Heart left ventricle (tissue), 16 donors: ENCODE data around the gene SLC17A5. TPM values are rescaled to one million over a fixed set of nuclear protein-coding genes. Genes with fewer than 3 reads are reported as not detected.

Source experiments
- ATAC-seq, 4 donors: fragments of 200-7000 bp; cut with Tn5 transposase; one replicate each; pipeline ENCODE4 v1.9.1; 2020 to 2022; ENCODE audit warnings: moderate library complexity in 4 of 4, mild to moderate bottlenecking in 3 of 4, moderate number of reproducible peaks in 1 of 4
- DNase-seq, 5 donors: peaks; one replicate each; pipeline ENCODE4 v3.0.0-alpha.2; 2020
- H3K27ac ChIP-seq, 12 donors: fragments of 200-600 bp; sonication (generic) in 4 of 12; one replicate each; pipeline versions ENCODE4 v1.5.0 to v1.8.0; 2016 to 2022; ENCODE audit warnings: mild to moderate bottlenecking in 2 of 12
- H3K27me3 ChIP-seq, 9 donors: fragments of 200-600 bp; sonication (generic) in 2 of 9; one replicate each; pipeline versions ENCODE4 v1.5.1 to v1.8.0; 2016 to 2022; ENCODE audit warnings: mild to moderate bottlenecking in 3 of 9
- H3K36me3 ChIP-seq, 9 donors: fragments of 200-600 bp; sonication (generic) in 2 of 9; one replicate each; pipeline versions ENCODE4 v1.5.0 to v1.8.0; 2018 to 2022; ENCODE audit warnings: mild to moderate bottlenecking in 2 of 9
- H3K4me1 ChIP-seq, 12 donors: fragments of 200-600 bp; sonication (generic) in 4 of 12; one replicate each; pipeline versions ENCODE4 v1.5.0 to v1.8.0; 2016 to 2022; ENCODE audit warnings: mild to moderate bottlenecking in 3 of 12
- H3K4me3 ChIP-seq, 12 donors: fragments of 200-600 bp; sonication (generic) in 4 of 12; one replicate each; pipeline versions ENCODE4 v1.5.0 to v1.8.0; 2017 to 2022; ENCODE audit warnings: mild to moderate bottlenecking in 9 of 12, moderate library complexity in 4 of 12
- H3K9me3 ChIP-seq, 12 donors: fragments of 200-600 bp; sonication (generic) in 4 of 12; one replicate each; pipeline versions ENCODE4 v1.5.0 to v1.8.0; 2016 to 2022; ENCODE audit warnings: mild to moderate bottlenecking in 1 of 12
- CTCF ChIP-seq, 12 donors: fragments of 200-600 bp; sonication (generic) in 4 of 12; IDR thresholded peaks; one replicate each; pipeline versions ENCODE4 v1.5.0 to v1.8.0; 2018 to 2022; ENCODE audit warnings: antibody characterized with exemption in 12 of 12, mild to moderate bottlenecking in 5 of 12
- POLR2A ChIP-seq, 2 donors: fragments of 450-650 bp; IDR thresholded peaks; one replicate each; pipeline ENCODE4 v1.6.1; 2017; ENCODE audit warnings: antibody characterized with exemption in 2 of 2, mild to moderate bottlenecking in 2 of 2, moderate library complexity in 2 of 2
- WGBS, 4 donors: extraction: QIAGEN DNeasy Blood & Tissue Kit in 2 of 4; methylation state at CpG; one replicate each; pipeline versions ENCODE4 v1.1.5 to v1.1.7; 2013 to 2018; 5-methylcytosine and 5-hydroxymethylcytosine counted together
- intact Hi-C, 10 donors: fragments of 100-400 bp; cut with DNase I; formaldehyde crosslinking; loops; one replicate each; pipeline versions ENCODE4 v1.11.1 to v1.14.2; 2022
- polyA plus RNA-seq, 2 donors: library from polyadenylated mRNA; stranded (reverse); fragments of 200-250 nt; gene quantifications; one replicate each; pipeline ENCODE4 v1.2.3, GENCODE V29; 2013
- total RNA-seq, 9 donors: library from RNA; depleted of rRNA in 2 of 9; stranded (reverse); fragments of >200 nt in 2 of 9; fragmentation: NEBNext Ultra II Directional in 3 of 9; extraction: Animal tissue kit (Norgen Biotek cat#: 25700) in 3 of 9; gene quantifications; one replicate each; pipeline versions ENCODE4 v1.1.0 to v1.2.4, GENCODE V29; 2016 to 2023
- donor health status: ischemic (EF 13 %, LVEDD 7.1; RV severe dilation, severe dysfunction).
- donor health status: healthy with polysubstance abuse.
- donor health status: DM: no; HTN: yes; CAD: no.
- donor health status: DM: no; HTN: no; CAD: no.
- donor health status: ischemic (EF 25% LVEDD 6.9; RV normal size, moderate dysfunction).
- donor health status: ischemic (EF 25% LVEDD 5.7; RV mildly dilated, moderate dysfunction).
- donor health status: healthy.
- donor health status: DM: yes; HTN: yes; CAD: no.
- donor health status: ischemic (EF 35%, LVEDD 5.7; RV mildly dilated, moderate dysfunction).
- donor health status: nonischemic (EF 11% LVEDD 7.7; RV severe dilation, severe dysfunction).
- donor health status: DM: yes; HTN: yes; CAD: no.
- donor health status: PGD.
- donor health status: ischemic (EF 29% LVEDD 5.4; RV normal size, mild dysfunction).
- donor health status: nonischemic (EF 23%, LVEDD 6.1; RV moderate dilation, normal function).

Gene SLC17A5
- total and polyA plus RNA-seq, 11 donors, result 2.1 to 10.6 (median 7.5) TPM

- Histone ChIP-seq H3K27me3 (no peaks in the 10 kb centered on the region), H3K9me3 (no peaks in the 10 kb centered on the region), H3K4me3 (no peak overlapping the region), H3K27ac (no peak overlapping the region), H3K36me3 (no peaks in the 10 kb centered on the region), H3K4me1 (peaks cover 0 to 35% (median 14%) of the 10 kb centered on the region in 12 donors)
- 81 to 90% (median 86%) methylated on average over 4 of the region's 4 CpGs for WGBS, 4 donors
- no peak for DNase-seq
- TF ChIP-seq POLR2A (IDR thresholded peaks at IDR 0.05) (no peak), CTCF (IDR thresholded peaks at IDR 0.05) (no peak)
- intact Hi-C loops, result no loop called here
- ATAC-seq, result no peak
Observed at GRCh38 chr6:73699676-73700459, 46.1 kb upstream of the SLC17A5 start.

- no peak for TF ChIP-seq CTCF (IDR thresholded peaks at IDR 0.05)
- TF ChIP-seq POLR2A (IDR thresholded peaks at IDR 0.05), result no peak
- H3K9me3 ChIP-seq, result no peaks in the 10 kb centered on the region
- 67 to 82% (median 79%) methylated on average over 10 of the region's 10 CpGs for WGBS, 4 donors
- H3K4me3 ChIP-seq, result peak overlapping the region in 11 of 12 donors; percentile 45 to 82 (median 69)
- no peak for ATAC-seq
- no peaks in the 10 kb centered on the region for H3K27me3 ChIP-seq
- no peaks in the 10 kb centered on the region for H3K36me3 ChIP-seq
- no peak for DNase-seq
- intact Hi-C loops, result no loop called here
- H3K27ac ChIP-seq, result peak overlapping the region in 5 of 12 donors; percentile 10 to 84 (median 69)
- peaks cover 0 to 28% (median 11%) of the 10 kb centered on the region in 12 donors for H3K4me1 ChIP-seq
Observed at GRCh38 chr6:73696966-73697655, 43.3 kb upstream of the SLC17A5 start.

GRCh38 chr6:73695619-73696421 lies 42.0 kb upstream of the SLC17A5 start, which contains the start of gene CD109:
Gene CD109 (plus strand): TSS chr6:73696203. CDS start chr6:73696216, 13 bp downstream.
- ATAC-seq, result peak; percentile 74 to 92 (median 85)
- intact Hi-C loops, result no loop called here
- Histone ChIP-seq H3K4me1 (peaks cover 0 to 28% (median 11%) of the 10 kb centered on the region in 12 donors), H3K4me3 (peak within 1 kb of the TSS; percentile 43 to 82 (median 66)), H3K27ac (peak within 1 kb of the TSS; percentile 7 to 86 (median 70)), H3K36me3 (no peaks in the 10 kb centered on the region), H3K27me3 (no peaks in the 10 kb centered on the region), H3K9me3 (no peaks in the 10 kb centered on the region)
- TF ChIP-seq CTCF (IDR thresholded peaks at IDR 0.05) (no peak), POLR2A (IDR thresholded peaks at IDR 0.05) (no peak)
- 7 to 13% (median 8%) methylated on average over 39 to 61 of the region's 61 CpGs for WGBS, 4 donors
- peak; percentile 40 to 74 (median 62) for DNase-seq
